Activated CD4-positive, alpha-beta T cell treated with anti-CD3 and anti-CD28 coated beads, Interleukin-2, amount 10 ng/mL, durations not matched to agents 24 days and 14 days (primary cell): ENCODE results near the gene LYZL1. TPM values are rescaled to one million over a fixed set of nuclear protein-coding genes. Genes with fewer than 3 reads are reported as not detected.
"Not testable (repeated sequence)": the region's sequence is repeated elsewhere in the genome, so short reads cannot be mapped to it uniquely, and the experiment has no call there.

Experiments used
- DNase-seq: peaks from one replicate; pipeline ENCODE4 v3.0.0; 2022
- H3K27ac Mint-ChIP-seq: one replicate; pipeline ENCODE4 v1.8.0; 2022; ENCODE audit warnings: mild to moderate bottlenecking, mixed read lengths
- H3K27me3 Mint-ChIP-seq: one replicate; pipeline ENCODE4 v1.8.0; 2022; ENCODE audit warnings: mixed read lengths
- H3K36me3 Mint-ChIP-seq: one replicate; pipeline ENCODE4 v1.8.0; 2022; ENCODE audit warnings: low read depth, mild to moderate bottlenecking, mixed read lengths
- H3K4me1 Mint-ChIP-seq: one replicate; pipeline ENCODE4 v1.8.0; 2021; ENCODE audit warnings: mixed read lengths
- H3K4me3 Mint-ChIP-seq: one replicate; pipeline ENCODE4 v1.8.0; 2022; ENCODE audit warnings: mild to moderate bottlenecking, moderate library complexity, mixed read lengths
- H3K9me3 Mint-ChIP-seq: one replicate; pipeline ENCODE4 v1.8.0; 2021; ENCODE audit warnings: mixed read lengths
- intact Hi-C: fragments of 100-400 bp; cut with micrococcal nuclease; formaldehyde crosslinking; loops from one replicate; pipeline ENCODE4 v1.15.1; 2023
- total RNA-seq: library from RNA; stranded (reverse); gene quantifications from 2 replicates; pipeline ENCODE4 v1.2.3, GENCODE V29; 2022

The LYZL1 gene
- total RNA-seq, 1 donor from 2014 or later, result not detected

- peaks cover 5% of the 10 kb centered on the region for H3K9me3 Mint-ChIP-seq
- no peak overlapping the region for H3K27ac Mint-ChIP-seq
- H3K27me3 Mint-ChIP-seq, result peaks cover 12% of the 10 kb centered on the region
- peaks cover 8% of the 10 kb centered on the region for H3K4me1 Mint-ChIP-seq
- H3K36me3 Mint-ChIP-seq, result no peaks in the 10 kb centered on the region
- no peak for DNase-seq
- H3K4me3 Mint-ChIP-seq, result no peak overlapping the region
- intact Hi-C loops, result no loop called here
Observed at GRCh38 chr10:29344073-29344820, 55.4 kb downstream of the LYZL1 start.

GRCh38 chr10:29345144-29345909 lies 56.5 kb downstream of the LYZL1 start:
- H3K4me3 Mint-ChIP-seq, result no peak overlapping the region
- H3K36me3 Mint-ChIP-seq, result no peaks in the 10 kb centered on the region
- intact Hi-C loops, result no loop called here
- peaks cover 14% of the 10 kb centered on the region for H3K27me3 Mint-ChIP-seq
- peaks cover 8% of the 10 kb centered on the region for H3K4me1 Mint-ChIP-seq
- peaks cover 5% of the 10 kb centered on the region for H3K9me3 Mint-ChIP-seq
- DNase-seq, result no peak
- no peak overlapping the region for H3K27ac Mint-ChIP-seq

GRCh38 chr10:29345910-29346209 lies 57.0 kb downstream of the LYZL1 start:
- Mint-ChIP-seq H3K27me3 (peaks cover 13% of the 10 kb centered on the region), H3K9me3 (peaks cover 5% of the 10 kb centered on the region), H3K27ac (no peak overlapping the region), H3K4me1 (peaks cover 8% of the 10 kb centered on the region), H3K36me3 (no peaks in the 10 kb centered on the region), H3K4me3 (no peak overlapping the region)
- intact Hi-C loops, result no loop called here
- DNase-seq, result no peak

- Mint-ChIP-seq H3K4me1 (peaks cover 8% of the 10 kb centered on the region), H3K9me3 (peaks cover 5% of the 10 kb centered on the region), H3K4me3 (no peak overlapping the region), H3K27me3 (peaks cover 13% of the 10 kb centered on the region), H3K27ac (no peak overlapping the region), H3K36me3 (no peaks in the 10 kb centered on the region)
- intact Hi-C loops, result no loop called here
- DNase-seq, result no peak
Observed at GRCh38 chr10:29346296-29347001, 57.6 kb downstream of the LYZL1 start.

- no peak for DNase-seq
- no peak overlapping the region for H3K27ac Mint-ChIP-seq
- H3K36me3 Mint-ChIP-seq, result no peaks in the 10 kb centered on the region
- no peak overlapping the region for H3K4me3 Mint-ChIP-seq
- H3K9me3 Mint-ChIP-seq, result no peaks in the 10 kb centered on the region
- peaks cover 8% of the 10 kb centered on the region for H3K27me3 Mint-ChIP-seq
- peaks cover 2% of the 10 kb centered on the region for H3K4me1 Mint-ChIP-seq
- intact Hi-C loops, result no loop called here
Observed at GRCh38 chr10:29348836-29349235, 60.0 kb downstream of the LYZL1 start.

GRCh38 chr10:29353305-29353704 lies 64.4 kb downstream of the LYZL1 start:
- no peak overlapping the region for H3K27ac Mint-ChIP-seq

GRCh38 chr10:29353887-29354561 lies 65.2 kb downstream of the LYZL1 start:
- no peak for DNase-seq
- Mint-ChIP-seq H3K4me1 (no peaks in the 10 kb centered on the region), H3K27me3 (peaks cover 5% of the 10 kb centered on the region), H3K9me3 (no peaks in the 10 kb centered on the region), H3K27ac (no peak overlapping the region), H3K4me3 (no peak overlapping the region), H3K36me3 (no peaks in the 10 kb centered on the region)
- intact Hi-C loops, result no loop called here

More at GRCh38 chr10:29353305-29353704, 64.4 kb downstream of the LYZL1 start:
- Mint-ChIP-seq H3K4me3 (no peak overlapping the region), H3K36me3 (no peaks in the 10 kb centered on the region), H3K27me3 (peaks cover 5% of the 10 kb centered on the region), H3K4me1 (no peaks in the 10 kb centered on the region), H3K9me3 (no peaks in the 10 kb centered on the region)
- intact Hi-C loops, result no loop called here
- no peak for DNase-seq

- Mint-ChIP-seq H3K4me3 (no peak overlapping the region), H3K36me3 (no peaks in the 10 kb centered on the region), H3K9me3 (no peaks in the 10 kb centered on the region), H3K4me1 (no peaks in the 10 kb centered on the region), H3K27me3 (peaks cover 3% of the 10 kb centered on the region), H3K27ac (no peak overlapping the region)
- intact Hi-C loops, result no loop called here
- DNase-seq, result no peak
Observed at GRCh38 chr10:29355411-29355991, 66.6 kb downstream of the LYZL1 start.

- no peak for DNase-seq
- no peaks in the 10 kb centered on the region for H3K36me3 Mint-ChIP-seq
- H3K4me3 Mint-ChIP-seq, result no peak overlapping the region
- H3K4me1 Mint-ChIP-seq, result no peaks in the 10 kb centered on the region
- H3K27ac Mint-ChIP-seq, result no peak overlapping the region
- intact Hi-C loops, result no loop called here
- H3K9me3 Mint-ChIP-seq, result no peaks in the 10 kb centered on the region
- peaks cover 3% of the 10 kb centered on the region for H3K27me3 Mint-ChIP-seq
Observed at GRCh38 chr10:29356931-29357330, 68.1 kb downstream of the LYZL1 start.

GRCh38 chr10:29358010-29358616 lies 69.2 kb downstream of the LYZL1 start:
- no peaks in the 10 kb centered on the region for H3K36me3 Mint-ChIP-seq
- H3K4me3 Mint-ChIP-seq, result no peak overlapping the region
- intact Hi-C loops, result no loop called here
- H3K27me3 Mint-ChIP-seq, result peaks cover 3% of the 10 kb centered on the region
- no peak for DNase-seq
- no peaks in the 10 kb centered on the region for H3K4me1 Mint-ChIP-seq
- no peaks in the 10 kb centered on the region for H3K9me3 Mint-ChIP-seq
- H3K27ac Mint-ChIP-seq, result no peak overlapping the region

GRCh38 chr10:29360215-29360853 lies 71.5 kb downstream of the LYZL1 start:
- intact Hi-C loops, H3K27me3 Mint-ChIP-seq: not testable (repeated sequence)

More at GRCh38 chr10:29360215-29360853, 71.5 kb downstream of the LYZL1 start:
- H3K4me3 Mint-ChIP-seq, H3K9me3 Mint-ChIP-seq, H3K4me1 Mint-ChIP-seq, H3K27ac Mint-ChIP-seq, DNase-seq, H3K36me3 Mint-ChIP-seq: not testable (repeated sequence)
